GM23338 (cell line): Measurements from ENCODE around the gene LRRC8B.
"Not testable (repeated sequence)": the region's sequence is repeated elsewhere in the genome, so short reads cannot be mapped to it uniquely, and the experiment has no call there.

Experiments used
- CREB1 ChIP-seq: fragments of 250-450 bp; sonication (Bioruptor Pico); IDR thresholded peaks from 2 replicates; pipeline ENCODE4 v1.5.0; 2020; ENCODE audit warnings: low read depth, mild to moderate bottlenecking, moderate library complexity
- EZH2 ChIP-seq: fragments of 200-600 bp; sonication (generic); IDR thresholded peaks from one replicate; pipeline ENCODE4 v1.8.0; 2017; ENCODE audit warnings: antibody characterized with exemption, mild to moderate bottlenecking, low read depth; ENCODE audit not compliant: unreplicated experiment
- EZH2phosphoT487 ChIP-seq: fragments of 200-600 bp; sonication (generic); IDR thresholded peaks from one replicate; pipeline ENCODE4 v1.8.1; 2018; ENCODE audit warnings: antibody characterized with exemption; ENCODE audit not compliant: unreplicated experiment
- JUNB ChIP-seq: IDR thresholded peaks from one replicate; pipeline ENCODE4 v1.6.1; 2016; ENCODE audit warnings: antibody characterized with exemption; ENCODE audit not compliant: unreplicated experiment
- NANOG ChIP-seq: IDR thresholded peaks from 2 replicates; pipeline ENCODE4 v1.6.1; 2016; ENCODE audit warnings: antibody characterized with exemption, borderline replicate concordance
- POLR2AphosphoS5 ChIP-seq: IDR thresholded peaks from 2 replicates; pipeline ENCODE4 v1.6.1; 2016; ENCODE audit warnings: antibody characterized with exemption, low read depth
- STAT1 ChIP-seq: IDR thresholded peaks from one replicate; pipeline ENCODE4 v1.6.1; 2016; ENCODE audit warnings: antibody characterized with exemption; ENCODE audit not compliant: unreplicated experiment
- ZNF114 ChIP-seq: fragments of 250-450 bp; sonication (Bioruptor Pico); IDR thresholded peaks from 2 replicates; pipeline ENCODE4 v1.5.0; 2020; ENCODE audit warnings: mild to moderate bottlenecking, moderate library complexity
- ZNF331 ChIP-seq: fragments of 250-450 bp; sonication (Bioruptor Pico); IDR thresholded peaks from 2 replicates; pipeline ENCODE4 v1.5.0; 2020; ENCODE audit warnings: low read depth, mild to moderate bottlenecking, moderate library complexity
- TF ChIP-seq, protein P1 (sequence below): IDR thresholded peaks from 2 replicates; pipeline ENCODE4 v1.6.1; 2016; ENCODE audit warnings: antibody characterized with exemption
- TF ChIP-seq, protein P2 (sequence below), 2 experiments: fragments of 200-600 bp in 1 of 2; sonication (generic) in 1 of 2; conservative IDR thresholded peaks; 2 replicates each; pipeline versions ENCODE4 v1.5.1 to v1.6.1; 2016 to 2017; ENCODE audit warnings: antibody characterized with exemption in 2 of 2, low read depth in 2 of 2, mild to moderate bottlenecking in 2 of 2, moderate library complexity in 1 of 2
- TF ChIP-seq, protein P3 (sequence below): IDR thresholded peaks from one replicate; pipeline ENCODE4 v1.6.1; 2018; ENCODE audit warnings: antibody characterized with exemption; ENCODE audit not compliant: unreplicated experiment
- TF ChIP-seq, protein P4 (sequence below): fragments of 250-450 bp; sonication (Bioruptor Pico); IDR thresholded peaks from 2 replicates; pipeline ENCODE4 v1.5.0; 2020; ENCODE audit warnings: mild to moderate bottlenecking, moderate library complexity

DNA sequence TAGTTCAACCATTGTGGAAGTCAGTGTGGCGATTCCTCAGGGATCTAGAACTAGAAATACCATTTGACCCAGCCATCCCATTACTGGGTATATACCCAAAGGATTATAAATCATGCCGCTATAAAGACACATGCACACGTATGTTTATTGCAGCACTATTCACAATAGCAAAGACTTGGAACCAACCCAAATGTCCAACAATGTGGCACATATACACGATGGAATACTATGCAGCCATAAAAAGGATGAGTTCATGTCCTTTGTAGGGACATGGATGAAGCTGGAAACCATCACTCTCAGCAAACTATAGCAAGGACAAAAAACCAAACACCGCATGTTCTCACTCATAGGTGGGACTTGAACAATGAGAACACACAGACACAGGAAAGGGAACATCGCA lies 2.7 kb upstream of the LRRC8B start:
- TF ChIP-seq JUNB; EZH2; ZNF114 (CRISPR knock-in tag); STAT1; POLR2AphosphoS5; EZH2phosphoT487; CREB1 (CRISPR knock-in tag); ZNF331 (CRISPR knock-in tag); NANOG: not testable (repeated sequence)
- TF ChIP-seq, protein P1, sequence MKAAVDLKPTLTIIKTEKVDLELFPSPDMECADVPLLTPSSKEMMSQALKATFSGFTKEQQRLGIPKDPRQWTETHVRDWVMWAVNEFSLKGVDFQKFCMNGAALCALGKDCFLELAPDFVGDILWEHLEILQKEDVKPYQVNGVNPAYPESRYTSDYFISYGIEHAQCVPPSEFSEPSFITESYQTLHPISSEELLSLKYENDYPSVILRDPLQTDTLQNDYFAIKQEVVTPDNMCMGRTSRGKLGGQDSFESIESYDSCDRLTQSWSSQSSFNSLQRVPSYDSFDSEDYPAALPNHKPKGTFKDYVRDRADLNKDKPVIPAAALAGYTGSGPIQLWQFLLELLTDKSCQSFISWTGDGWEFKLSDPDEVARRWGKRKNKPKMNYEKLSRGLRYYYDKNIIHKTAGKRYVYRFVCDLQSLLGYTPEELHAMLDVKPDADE = not testable (repeated sequence)
- TF ChIP-seq, protein P2, sequence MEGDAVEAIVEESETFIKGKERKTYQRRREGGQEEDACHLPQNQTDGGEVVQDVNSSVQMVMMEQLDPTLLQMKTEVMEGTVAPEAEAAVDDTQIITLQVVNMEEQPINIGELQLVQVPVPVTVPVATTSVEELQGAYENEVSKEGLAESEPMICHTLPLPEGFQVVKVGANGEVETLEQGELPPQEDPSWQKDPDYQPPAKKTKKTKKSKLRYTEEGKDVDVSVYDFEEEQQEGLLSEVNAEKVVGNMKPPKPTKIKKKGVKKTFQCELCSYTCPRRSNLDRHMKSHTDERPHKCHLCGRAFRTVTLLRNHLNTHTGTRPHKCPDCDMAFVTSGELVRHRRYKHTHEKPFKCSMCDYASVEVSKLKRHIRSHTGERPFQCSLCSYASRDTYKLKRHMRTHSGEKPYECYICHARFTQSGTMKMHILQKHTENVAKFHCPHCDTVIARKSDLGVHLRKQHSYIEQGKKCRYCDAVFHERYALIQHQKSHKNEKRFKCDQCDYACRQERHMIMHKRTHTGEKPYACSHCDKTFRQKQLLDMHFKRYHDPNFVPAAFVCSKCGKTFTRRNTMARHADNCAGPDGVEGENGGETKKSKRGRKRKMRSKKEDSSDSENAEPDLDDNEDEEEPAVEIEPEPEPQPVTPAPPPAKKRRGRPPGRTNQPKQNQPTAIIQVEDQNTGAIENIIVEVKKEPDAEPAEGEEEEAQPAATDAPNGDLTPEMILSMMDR (conservative IDR thresholded peaks at IDR 0.05; ENCODE audit: low read depth in 2 of 2) = not testable (repeated sequence)
- TF ChIP-seq, protein P3, sequence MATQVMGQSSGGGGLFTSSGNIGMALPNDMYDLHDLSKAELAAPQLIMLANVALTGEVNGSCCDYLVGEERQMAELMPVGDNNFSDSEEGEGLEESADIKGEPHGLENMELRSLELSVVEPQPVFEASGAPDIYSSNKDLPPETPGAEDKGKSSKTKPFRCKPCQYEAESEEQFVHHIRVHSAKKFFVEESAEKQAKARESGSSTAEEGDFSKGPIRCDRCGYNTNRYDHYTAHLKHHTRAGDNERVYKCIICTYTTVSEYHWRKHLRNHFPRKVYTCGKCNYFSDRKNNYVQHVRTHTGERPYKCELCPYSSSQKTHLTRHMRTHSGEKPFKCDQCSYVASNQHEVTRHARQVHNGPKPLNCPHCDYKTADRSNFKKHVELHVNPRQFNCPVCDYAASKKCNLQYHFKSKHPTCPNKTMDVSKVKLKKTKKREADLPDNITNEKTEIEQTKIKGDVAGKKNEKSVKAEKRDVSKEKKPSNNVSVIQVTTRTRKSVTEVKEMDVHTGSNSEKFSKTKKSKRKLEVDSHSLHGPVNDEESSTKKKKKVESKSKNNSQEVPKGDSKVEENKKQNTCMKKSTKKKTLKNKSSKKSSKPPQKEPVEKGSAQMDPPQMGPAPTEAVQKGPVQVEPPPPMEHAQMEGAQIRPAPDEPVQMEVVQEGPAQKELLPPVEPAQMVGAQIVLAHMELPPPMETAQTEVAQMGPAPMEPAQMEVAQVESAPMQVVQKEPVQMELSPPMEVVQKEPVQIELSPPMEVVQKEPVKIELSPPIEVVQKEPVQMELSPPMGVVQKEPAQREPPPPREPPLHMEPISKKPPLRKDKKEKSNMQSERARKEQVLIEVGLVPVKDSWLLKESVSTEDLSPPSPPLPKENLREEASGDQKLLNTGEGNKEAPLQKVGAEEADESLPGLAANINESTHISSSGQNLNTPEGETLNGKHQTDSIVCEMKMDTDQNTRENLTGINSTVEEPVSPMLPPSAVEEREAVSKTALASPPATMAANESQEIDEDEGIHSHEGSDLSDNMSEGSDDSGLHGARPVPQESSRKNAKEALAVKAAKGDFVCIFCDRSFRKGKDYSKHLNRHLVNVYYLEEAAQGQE = not testable (repeated sequence)
- TF ChIP-seq, protein P4, sequence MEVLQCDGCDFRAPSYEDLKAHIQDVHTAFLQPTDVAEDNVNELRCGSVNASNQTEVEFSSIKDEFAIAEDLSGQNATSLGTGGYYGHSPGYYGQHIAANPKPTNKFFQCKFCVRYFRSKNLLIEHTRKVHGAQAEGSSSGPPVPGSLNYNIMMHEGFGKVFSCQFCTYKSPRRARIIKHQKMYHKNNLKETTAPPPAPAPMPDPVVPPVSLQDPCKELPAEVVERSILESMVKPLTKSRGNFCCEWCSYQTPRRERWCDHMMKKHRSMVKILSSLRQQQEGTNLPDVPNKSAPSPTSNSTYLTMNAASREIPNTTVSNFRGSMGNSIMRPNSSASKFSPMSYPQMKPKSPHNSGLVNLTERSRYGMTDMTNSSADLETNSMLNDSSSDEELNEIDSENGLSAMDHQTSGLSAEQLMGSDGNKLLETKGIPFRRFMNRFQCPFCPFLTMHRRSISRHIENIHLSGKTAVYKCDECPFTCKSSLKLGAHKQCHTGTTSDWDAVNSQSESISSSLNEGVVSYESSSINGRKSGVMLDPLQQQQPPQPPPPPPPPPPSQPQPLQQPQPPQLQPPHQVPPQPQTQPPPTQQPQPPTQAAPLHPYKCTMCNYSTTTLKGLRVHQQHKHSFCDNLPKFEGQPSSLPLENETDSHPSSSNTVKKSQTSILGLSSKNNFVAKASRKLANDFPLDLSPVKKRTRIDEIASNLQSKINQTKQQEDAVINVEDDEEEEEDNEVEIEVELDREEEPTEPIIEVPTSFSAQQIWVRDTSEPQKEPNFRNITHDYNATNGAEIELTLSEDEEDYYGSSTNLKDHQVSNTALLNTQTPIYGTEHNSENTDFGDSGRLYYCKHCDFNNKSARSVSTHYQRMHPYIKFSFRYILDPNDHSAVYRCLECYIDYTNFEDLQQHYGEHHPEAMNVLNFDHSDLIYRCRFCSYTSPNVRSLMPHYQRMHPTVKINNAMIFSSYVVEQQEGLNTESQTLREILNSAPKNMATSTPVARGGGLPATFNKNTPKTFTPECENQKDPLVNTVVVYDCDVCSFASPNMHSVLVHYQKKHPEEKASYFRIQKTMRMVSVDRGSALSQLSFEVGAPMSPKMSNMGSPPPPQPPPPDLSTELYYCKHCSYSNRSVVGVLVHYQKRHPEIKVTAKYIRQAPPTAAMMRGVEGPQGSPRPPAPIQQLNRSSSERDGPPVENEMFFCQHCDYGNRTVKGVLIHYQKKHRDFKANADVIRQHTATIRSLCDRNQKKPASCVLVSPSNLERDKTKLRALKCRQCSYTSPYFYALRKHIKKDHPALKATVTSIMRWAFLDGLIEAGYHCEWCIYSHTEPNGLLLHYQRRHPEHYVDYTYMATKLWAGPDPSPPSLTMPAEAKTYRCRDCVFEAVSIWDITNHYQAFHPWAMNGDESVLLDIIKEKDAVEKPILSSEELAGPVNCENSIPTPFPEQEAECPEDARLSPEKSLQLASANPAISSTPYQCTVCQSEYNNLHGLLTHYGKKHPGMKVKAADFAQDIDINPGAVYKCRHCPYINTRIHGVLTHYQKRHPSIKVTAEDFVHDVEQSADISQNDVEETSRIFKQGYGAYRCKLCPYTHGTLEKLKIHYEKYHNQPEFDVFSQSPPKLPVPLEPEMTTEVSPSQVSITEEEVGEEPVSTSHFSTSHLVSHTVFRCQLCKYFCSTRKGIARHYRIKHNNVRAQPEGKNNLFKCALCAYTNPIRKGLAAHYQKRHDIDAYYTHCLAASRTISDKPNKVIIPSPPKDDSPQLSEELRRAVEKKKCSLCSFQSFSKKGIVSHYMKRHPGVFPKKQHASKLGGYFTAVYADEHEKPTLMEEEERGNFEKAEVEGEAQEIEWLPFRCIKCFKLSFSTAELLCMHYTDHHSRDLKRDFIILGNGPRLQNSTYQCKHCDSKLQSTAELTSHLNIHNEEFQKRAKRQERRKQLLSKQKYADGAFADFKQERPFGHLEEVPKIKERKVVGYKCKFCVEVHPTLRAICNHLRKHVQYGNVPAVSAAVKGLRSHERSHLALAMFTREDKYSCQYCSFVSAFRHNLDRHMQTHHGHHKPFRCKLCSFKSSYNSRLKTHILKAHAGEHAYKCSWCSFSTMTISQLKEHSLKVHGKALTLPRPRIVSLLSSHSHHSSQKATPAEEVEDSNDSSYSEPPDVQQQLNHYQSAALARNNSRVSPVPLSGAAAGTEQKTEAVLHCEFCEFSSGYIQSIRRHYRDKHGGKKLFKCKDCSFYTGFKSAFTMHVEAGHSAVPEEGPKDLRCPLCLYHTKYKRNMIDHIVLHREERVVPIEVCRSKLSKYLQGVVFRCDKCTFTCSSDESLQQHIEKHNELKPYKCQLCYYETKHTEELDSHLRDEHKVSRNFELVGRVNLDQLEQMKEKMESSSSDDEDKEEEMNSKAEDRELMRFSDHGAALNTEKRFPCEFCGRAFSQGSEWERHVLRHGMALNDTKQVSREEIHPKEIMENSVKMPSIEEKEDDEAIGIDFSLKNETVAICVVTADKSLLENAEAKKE (CRISPR knock-in tag) = not testable (repeated sequence)
